Prostate gland (tissue), 2 donors: ENCODE data around the gene RPN2.

ENCODE experiments used
- CTCF ChIP-seq, 4 experiments: fragments of 200-600 bp in 2 of 4; fragments of 450-650 bp in 2 of 4; sonication (generic) in 2 of 4; IDR thresholded peaks; 1 replicate in 3 of 4; 2 replicates in 1 of 4; pipeline ENCODE4 v1.5.1; 2016 to 2019; ENCODE audit warnings: antibody characterized with exemption in 4 of 4, mild to moderate bottlenecking in 2 of 4, moderate library complexity in 2 of 4
- POLR2AphosphoS5 ChIP-seq: sonication (generic); formaldehyde crosslinking; IDR thresholded peaks from one replicate; pipeline ENCODE4 v1.6.1; 2017; ENCODE audit warnings: antibody characterized with exemption

GRCh38 chr20:37261714-37262113 is 82.6 kb downstream of the RPN2 start, which contains the start of gene GHRH:
- TF ChIP-seq CTCF (IDR thresholded peaks at IDR 0.05) (no peak), POLR2AphosphoS5 (no peak)
